GM18909 (cell line): ENCODE measurements around the gene INTS7.

Source experiments
- ATAC-seq: cut with Tn5 transposase; IDR thresholded peaks from one replicate; pipeline ENCODE4 v1.9.1; 2021; ENCODE audit warnings: mild to moderate bottlenecking; ENCODE audit not compliant: unreplicated experiment, poor library complexity

The INTS7 gene

GRCh38 chr1:212035123-212035834 is at the start of gene INTS7, which contains the start of gene DTL:
TSS of gene INTS7 (minus strand) at chr1:212035557. CDS start at chr1:212035437, 120 bp downstream.
TSS of gene DTL (plus strand) at chr1:212035748. CDS start at chr1:212035891, 143 bp downstream.
- peak; percentile 77 for ATAC-seq

- no peak for ATAC-seq
Observed at GRCh38 chr1:212082765-212083406, 47.5 kb upstream of the INTS7 start.

- ATAC-seq: no peak
Observed at GRCh38 chr1:212078826-212079225, 43.5 kb upstream of the INTS7 start.

GRCh38 chr1:212077028-212077427 is 41.7 kb upstream of the INTS7 start:
- ATAC-seq: no peak

GRCh38 chr1:212074856-212075255 is 39.5 kb upstream of the INTS7 start:
- no peak for ATAC-seq

- no peak for ATAC-seq
Observed at GRCh38 chr1:212074313-212074712, 39.0 kb upstream of the INTS7 start.

GRCh38 chr1:212073490-212073889 is 38.1 kb upstream of the INTS7 start:
- ATAC-seq: no peak

GRCh38 chr1:212072047-212072446 is 36.7 kb upstream of the INTS7 start:
- no peak for ATAC-seq

GRCh38 chr1:212070720-212071302 is 35.5 kb upstream of the INTS7 start:
- no peak for ATAC-seq

- ATAC-seq: no peak
Observed at GRCh38 chr1:212067787-212068186, 32.4 kb upstream of the INTS7 start.

- ATAC-seq: no peak
Observed at GRCh38 chr1:212062832-212063438, 27.6 kb upstream of the INTS7 start.

GRCh38 chr1:212060632-212061472 is 25.5 kb upstream of the INTS7 start:
- ATAC-seq: no peak

- ATAC-seq: no peak
Observed at GRCh38 chr1:212055333-212055732, 20.0 kb upstream of the INTS7 start.

- ATAC-seq: no peak
Observed at GRCh38 chr1:212053993-212054392, 18.6 kb upstream of the INTS7 start.

GRCh38 chr1:212045981-212046380 is 10.6 kb upstream of the INTS7 start:
- no peak for ATAC-seq

- ATAC-seq: no peak
Observed at GRCh38 chr1:212044851-212045250, 9.5 kb upstream of the INTS7 start.

GRCh38 chr1:212042436-212042835 is 7.1 kb upstream of the INTS7 start:
- no peak for ATAC-seq

- no peak for ATAC-seq
Observed at GRCh38 chr1:212040629-212041412, 5.5 kb upstream of the INTS7 start.

- ATAC-seq: no peak
Observed at GRCh38 chr1:212039622-212040021, 4.3 kb upstream of the INTS7 start.
